ENCODE data around the gene OR1D5. TPM values are rescaled to one million over a fixed set of nuclear protein-coding genes. Genes with fewer than 3 reads are reported as not detected.

The OR1D5 gene
- total RNA-seq, 1 experiment from 2014 or later: not detected

GRCh38 chr17:3048727-3049471, 14.5 kb downstream of the OR1D5 start:
- H3K4ac ChIP-seq (ENCODE audit: low read depth, low read length): no peak overlapping the region
- H3K9ac ChIP-seq (ENCODE audit: extremely low read depth, insufficient read length, low read length): peak overlapping the region; percentile 53
- no peak overlapping the region for H4K5ac ChIP-seq (ENCODE audit: insufficient read length, low read depth, low read length)
- H2AK5ac ChIP-seq (ENCODE audit: insufficient read length, low read length): no peak overlapping the region
- H4K91ac ChIP-seq (ENCODE audit: insufficient read length, low read depth, low read length): no peak overlapping the region
- H3K56ac ChIP-seq (ENCODE audit: insufficient read length, low read depth, low read length): no peak overlapping the region
- H3K79me1 ChIP-seq (ENCODE audit: insufficient read depth, low read depth, low read length, poor library complexity, severe bottlenecking): no peaks in the 10 kb centered on the region
- no peaks in the 10 kb centered on the region; a peak in 2 of 7 replicates for H3K36me3 Mint-ChIP-seq (ENCODE audit: insufficient read depth in 1 of 3, low read depth in 3 of 3)
- peak overlapping the region; percentile 50 for H2AFZ ChIP-seq (ENCODE audit: low read length)
- no peaks in the 10 kb centered on the region for H3K23me2 ChIP-seq (ENCODE audit: insufficient read length, low read depth, low read length, poor library complexity, severe bottlenecking)
- no peak overlapping the region for H2BK12ac ChIP-seq (ENCODE audit: insufficient read length, low read depth, low read length)
- H4K20me1 ChIP-seq (ENCODE audit: control insufficient read depth, insufficient read depth, insufficient read length): no peaks in the 10 kb centered on the region
- peak overlapping the region; percentile 88 for H3K18ac ChIP-seq (ENCODE audit: insufficient read length, low read depth, low read length)
- no peak overlapping the region for H2BK20ac ChIP-seq (ENCODE audit: low read depth, low read length, poor library complexity, severe bottlenecking)
- H3K27ac Mint-ChIP-seq: peak overlapping the region; percentile 74 to 97 (median 92); a peak in 5 of 7 replicates
- no peaks in the 10 kb centered on the region for H3K79me2 ChIP-seq (ENCODE audit: insufficient read depth, low read length)
- no peak overlapping the region for H2BK5ac ChIP-seq (ENCODE audit: insufficient read length, low read length)
- no peaks in the 10 kb centered on the region for H3K27me3 ChIP-seq (ENCODE audit: insufficient read depth, low read length)
- no peak overlapping the region for H4K8ac ChIP-seq (replicated peaks; ENCODE audit: insufficient read length, low read depth, low read length)
- no peak overlapping the region for H3K27ac ChIP-seq (ENCODE audit: insufficient read length, low read depth, low read length)
- H3K4me1 Mint-ChIP-seq: peaks cover 4 to 8% of the 10 kb centered on the region in 2 experiments; a peak in 2 of 4 replicates
- H3K4me1 ChIP-seq (ENCODE audit: insufficient read depth, low read length): no peaks in the 10 kb centered on the region
- no peak overlapping the region for H3K23ac ChIP-seq (ENCODE audit: insufficient read length, low read depth, low read length)
- H2BK120ac ChIP-seq (ENCODE audit: low read depth, low read length, poor library complexity, severe bottlenecking): no peak overlapping the region
- no peak overlapping the region for H2BK15ac ChIP-seq (ENCODE audit: low read depth, low read length)
- H3K4me2 ChIP-seq (ENCODE audit: insufficient read depth, insufficient read length, low read length): peak overlapping the region; percentile 54
- no peak overlapping the region for H3T11ph ChIP-seq (ENCODE audit: low read length)
- no peaks in the 10 kb centered on the region for H3K9me3 ChIP-seq (ENCODE audit: control insufficient read depth, low read depth, low read length)
- H3K14ac ChIP-seq (ENCODE audit: insufficient read depth, low read length): peak overlapping the region; percentile 83
- peak; percentile 100 for DNase-seq
- TF ChIP-seq CTCF (conservative IDR thresholded peaks at IDR 0.05): peak; percentile 87
- peaks cover 14 to 16% of the 10 kb centered on the region in 2 experiments for H3K9me3 Mint-ChIP-seq
- WGBS (ENCODE audit: extremely low coverage, insufficient read length, low lambda C conversion rate): no CpG with 5 or more reads among the region's 50 CpGs
- peaks cover 7% of the 10 kb centered on the region; the same call in 1 of the 2 replicates for H3K27me3 Mint-ChIP-seq (ENCODE audit: low read depth)
- H3K4me3 Mint-ChIP-seq: peak overlapping the region; percentile 87 to 88

All from H9 (cell line).